NCI-H460 (cell line): ENCODE results near the gene ZGRF1. TPM values are rescaled to one million over a fixed set of nuclear protein-coding genes. Genes with fewer than 3 reads are reported as not detected.
"Not testable (repeated sequence)": the region's sequence is repeated elsewhere in the genome, so short reads cannot be mapped to it uniquely, and the experiment has no call there.

Experiments used
- DNase-seq: peaks from one replicate; pipeline ENCODE4 v3.0.0-alpha.2; 2016; ENCODE audit warnings: low read depth; ENCODE audit errors: extremely low read depth
- total RNA-seq: library from RNA; depleted of rRNA; stranded (reverse); fragments of >200 nt; shearing (Covaris generic); gene quantifications from 2 replicates; pipeline ENCODE4 v1.2.3, GENCODE V29; 2014

ZGRF1 gene
- total RNA-seq, 1 experiment from 2014 or later, result 8.7 TPM

DNA sequence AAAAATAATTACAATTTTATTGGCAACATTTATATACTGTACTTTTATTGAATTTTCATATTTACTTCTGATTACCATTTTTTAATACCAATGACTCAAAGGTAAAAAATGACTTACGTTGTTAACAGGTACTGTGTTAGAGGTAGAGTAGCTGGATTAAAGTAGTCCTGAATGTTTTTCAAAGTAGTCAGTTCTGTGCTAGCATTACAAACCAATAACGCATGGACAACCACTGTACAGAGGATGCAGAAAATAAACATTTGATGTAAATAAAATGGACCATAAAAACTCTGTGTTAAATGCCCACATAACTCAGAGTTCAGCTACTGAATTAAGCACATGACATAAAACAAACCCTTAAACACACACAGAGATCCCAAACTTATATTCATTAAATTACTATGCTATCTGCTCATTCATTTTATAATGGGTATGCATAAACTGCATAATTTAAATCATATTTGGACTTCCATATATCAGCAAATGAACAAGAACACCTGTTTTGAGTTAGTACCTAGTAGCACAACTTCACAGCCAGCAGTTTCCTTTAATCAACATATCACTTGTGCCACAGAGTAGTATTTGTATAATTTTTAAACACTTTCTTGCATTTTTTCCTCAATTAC, 74.3 kb downstream of the ZGRF1 start:
- no peak for DNase-seq

DNA sequence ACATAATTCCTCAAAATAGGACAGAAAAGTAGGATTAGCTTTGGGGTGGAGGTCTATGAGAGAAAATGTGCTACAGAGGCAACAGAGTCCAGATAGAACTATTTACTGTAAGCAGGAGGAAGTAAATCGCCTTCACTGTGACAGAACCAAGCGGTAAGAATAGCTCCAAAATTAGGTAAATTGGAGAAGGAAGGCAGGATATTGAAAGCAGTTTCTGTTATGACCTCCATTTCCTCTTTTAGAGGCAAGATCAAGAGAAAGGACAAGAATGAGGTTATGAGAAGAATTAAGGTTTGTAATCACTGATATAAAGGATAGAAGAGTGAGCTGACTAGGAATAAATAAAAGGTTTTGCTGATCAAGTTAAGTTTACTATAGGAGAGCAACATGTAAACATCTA, 76.6 kb downstream of the ZGRF1 start:
- no peak for DNase-seq

DNA sequence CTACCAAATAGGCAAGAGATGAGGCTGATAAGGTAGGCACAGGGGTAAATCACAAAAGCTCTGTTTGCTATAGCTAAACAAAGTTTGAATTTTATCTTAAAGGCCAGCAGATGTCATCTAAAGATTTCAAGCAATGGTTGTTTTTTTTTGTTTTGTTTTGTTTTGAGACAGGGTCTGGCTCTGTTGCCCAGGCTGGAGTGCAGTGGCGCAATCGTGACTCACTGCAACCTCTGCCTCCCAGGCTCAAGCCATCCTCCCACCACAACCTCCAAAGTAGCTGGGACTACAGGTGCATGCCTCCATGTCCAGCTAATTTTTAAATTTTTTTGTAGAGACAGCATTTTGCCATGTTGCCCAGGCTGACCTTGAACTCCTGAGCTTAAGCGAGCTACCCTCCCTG, 77.7 kb downstream of the ZGRF1 start:
- DNase-seq, result no peak

DNA sequence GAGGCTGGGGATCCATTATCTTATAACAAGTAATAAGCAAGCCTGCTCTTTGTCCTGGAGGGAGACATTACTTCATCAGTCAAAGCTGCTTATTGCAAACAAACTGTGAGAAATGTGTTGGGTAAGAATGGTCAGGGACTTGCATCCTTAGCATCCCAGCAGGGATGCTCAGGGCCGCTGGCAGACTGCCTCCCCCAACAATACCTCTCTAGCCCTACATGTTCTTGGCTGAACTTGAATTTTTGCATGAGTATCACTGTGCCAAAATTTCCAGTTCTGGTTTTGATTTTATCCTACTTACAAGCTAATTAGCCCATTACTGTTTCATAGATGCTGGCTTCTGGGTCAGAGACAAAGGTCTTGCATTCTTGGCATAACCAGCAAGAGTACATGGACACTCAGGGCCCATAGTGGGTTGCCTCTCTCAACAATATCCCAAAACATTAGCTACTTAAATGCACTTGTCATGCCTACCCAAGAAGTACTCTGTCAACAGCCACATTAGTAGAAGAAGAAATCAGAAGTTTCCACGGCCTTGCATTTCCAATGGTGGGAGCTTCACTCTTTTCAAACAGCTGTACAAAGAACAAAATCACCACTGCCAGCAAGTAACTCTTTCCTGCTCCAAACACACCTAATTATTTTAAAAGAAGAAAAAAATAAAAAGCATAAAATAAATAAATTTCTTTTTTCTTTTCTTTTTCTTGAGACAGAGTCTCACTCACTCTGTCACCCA, 78.9 kb downstream of the ZGRF1 start:
- no peak for DNase-seq

DNA sequence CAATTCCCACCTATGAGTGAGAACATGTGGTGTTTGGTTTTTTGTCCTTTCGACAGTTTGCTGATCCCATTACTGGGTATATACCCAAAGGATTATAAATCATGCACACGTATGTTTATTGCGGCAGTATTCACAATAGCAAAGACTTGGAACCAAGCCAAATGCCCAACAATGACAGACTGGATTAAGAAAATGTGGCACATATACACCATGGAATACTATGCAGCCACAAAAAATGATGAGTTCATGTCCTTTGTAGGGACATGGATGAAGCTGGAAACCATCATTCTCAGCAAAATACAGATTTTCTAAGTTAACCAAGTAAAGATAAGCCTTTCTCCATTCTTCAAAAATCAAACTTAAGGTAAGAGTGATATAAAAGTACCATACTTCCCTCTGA, 82.4 kb downstream of the ZGRF1 start:
- not testable (repeated sequence) for DNase-seq

DNA sequence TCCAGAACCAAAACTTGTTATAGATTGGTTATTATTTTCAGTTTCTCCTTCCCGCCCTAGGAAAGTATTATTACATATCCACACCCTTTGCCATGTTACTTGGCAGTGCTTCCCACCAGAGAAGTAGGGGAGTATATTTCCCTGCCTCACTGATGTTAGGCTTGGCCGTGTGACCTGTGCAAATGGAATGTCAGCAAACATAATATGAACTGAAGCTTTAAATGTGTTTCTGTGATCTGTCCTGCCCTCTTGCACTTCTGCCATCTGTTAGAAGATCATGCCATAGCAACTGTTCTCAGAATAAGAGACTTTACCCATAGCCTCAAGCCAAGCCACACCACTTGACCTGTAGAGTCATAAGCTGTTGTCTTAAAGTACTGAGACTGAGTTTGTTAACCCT, 84.0 kb downstream of the ZGRF1 start:
- DNase-seq, result no peak

DNA sequence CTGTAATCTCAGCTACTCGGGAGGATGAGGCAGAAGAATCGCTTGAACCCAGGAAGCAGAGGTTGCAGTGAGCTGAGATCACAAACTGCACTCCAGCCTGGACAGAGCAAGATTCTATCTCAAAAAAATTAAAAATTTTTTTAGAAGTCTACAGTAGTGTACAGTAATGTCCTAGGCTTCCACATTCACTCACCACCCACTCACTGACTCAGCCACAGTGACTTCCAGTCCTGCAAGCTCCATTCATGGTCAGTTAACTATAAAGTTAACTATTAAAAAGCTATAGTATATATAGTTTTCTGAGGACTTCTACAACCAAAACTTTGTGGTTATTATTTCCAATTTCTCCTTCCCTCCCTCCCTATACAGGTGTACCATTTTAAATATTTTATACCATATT, 86.0 kb downstream of the ZGRF1 start:
- DNase-seq, result no peak

DNA sequence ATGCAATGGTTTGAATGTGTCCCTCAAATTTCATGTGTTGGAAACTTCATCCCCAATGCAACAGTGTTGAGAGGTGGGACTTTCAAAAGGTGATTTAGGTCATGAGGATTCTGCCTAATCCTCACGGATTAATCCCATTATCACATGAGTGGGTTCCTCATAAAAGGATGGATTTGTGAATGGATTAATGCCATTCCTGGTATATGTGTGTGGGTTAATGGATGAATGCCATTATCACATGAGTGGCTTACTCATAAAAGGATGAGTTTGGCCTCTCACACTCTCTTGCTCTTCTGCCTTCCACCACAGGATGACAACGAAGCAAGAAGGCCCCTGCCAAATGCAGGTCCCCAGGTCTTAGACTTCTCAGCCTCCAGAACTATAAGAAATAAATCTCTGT, 90.2 kb downstream of the ZGRF1 start:
- DNase-seq, result no peak

DNA sequence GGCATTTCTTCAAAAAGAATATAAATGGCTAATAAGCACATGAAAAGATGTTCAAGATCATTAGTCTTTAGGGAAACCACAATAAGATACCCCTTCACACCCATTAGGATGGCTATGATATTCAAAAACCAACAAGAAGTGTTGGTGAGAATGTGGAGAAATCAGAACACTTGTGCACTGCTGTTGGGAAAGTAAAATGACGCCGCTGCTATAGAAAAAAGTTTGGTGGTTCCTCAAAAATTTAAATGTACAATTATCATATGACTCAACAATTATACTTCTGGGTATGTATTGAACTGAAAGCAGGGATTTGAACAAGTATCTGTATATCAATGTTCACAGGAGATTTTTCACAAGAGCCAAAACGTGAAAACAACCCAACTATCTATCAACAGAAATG, 91.4 kb downstream of the ZGRF1 start:
- no peak for DNase-seq

DNA sequence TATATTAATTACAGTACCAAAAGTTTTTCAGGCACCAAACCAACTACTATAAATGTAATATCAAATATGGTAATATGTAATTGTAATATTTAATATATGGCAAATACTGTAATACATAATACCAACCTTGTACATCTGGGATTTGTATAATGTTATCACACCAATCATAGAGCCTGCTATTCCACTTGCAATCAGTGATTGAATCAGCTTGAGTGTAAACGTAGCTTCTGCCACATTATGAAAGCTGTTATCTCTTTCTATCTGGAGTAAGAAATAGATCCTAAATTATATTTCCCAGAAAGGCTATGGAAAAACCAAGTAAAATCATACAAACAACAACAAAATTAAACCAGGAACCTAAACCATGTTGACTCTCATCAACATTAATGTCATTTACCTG, 96.0 kb downstream of the ZGRF1 start:
- DNase-seq, result no peak

DNA sequence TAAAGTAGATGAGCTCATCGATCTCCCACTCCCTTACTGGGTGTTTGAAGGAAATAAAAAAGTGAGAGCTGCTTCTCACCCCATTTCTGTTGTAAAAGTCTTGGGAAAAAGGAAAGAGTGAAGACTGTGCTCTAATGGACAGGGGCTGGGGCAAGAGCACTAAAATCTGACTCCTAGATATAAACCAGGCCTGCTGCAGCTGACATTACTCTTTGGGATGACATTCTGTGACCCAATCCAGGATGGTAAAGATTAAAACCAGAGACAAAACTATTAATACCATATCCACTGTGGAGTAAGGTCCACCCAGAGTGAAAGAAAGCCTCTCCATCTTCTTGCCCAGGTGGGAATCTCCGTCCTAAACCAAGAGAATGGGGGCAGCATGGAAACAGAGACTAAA, 100.6 kb downstream of the ZGRF1 start:
- DNase-seq, result no peak

DNA sequence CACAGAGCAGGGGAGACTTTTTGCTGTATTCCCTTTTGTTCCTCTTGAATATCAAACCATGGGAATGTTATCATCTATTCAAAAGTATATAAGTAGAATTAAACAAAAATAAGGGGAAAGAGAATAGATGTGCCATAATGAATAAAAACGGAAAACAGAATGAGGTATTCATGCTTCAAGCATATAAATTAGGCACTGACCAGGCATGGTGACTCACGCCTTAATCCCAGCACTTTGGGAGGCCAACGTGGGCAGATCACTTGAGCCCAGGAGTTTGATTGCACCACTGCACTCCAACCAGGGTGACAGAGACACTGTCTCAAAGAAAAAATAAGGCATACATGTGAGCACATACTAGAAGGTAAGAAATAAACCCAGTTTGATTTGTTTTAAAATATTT, 104.4 kb downstream of the ZGRF1 start:
- DNase-seq, result no peak

DNA sequence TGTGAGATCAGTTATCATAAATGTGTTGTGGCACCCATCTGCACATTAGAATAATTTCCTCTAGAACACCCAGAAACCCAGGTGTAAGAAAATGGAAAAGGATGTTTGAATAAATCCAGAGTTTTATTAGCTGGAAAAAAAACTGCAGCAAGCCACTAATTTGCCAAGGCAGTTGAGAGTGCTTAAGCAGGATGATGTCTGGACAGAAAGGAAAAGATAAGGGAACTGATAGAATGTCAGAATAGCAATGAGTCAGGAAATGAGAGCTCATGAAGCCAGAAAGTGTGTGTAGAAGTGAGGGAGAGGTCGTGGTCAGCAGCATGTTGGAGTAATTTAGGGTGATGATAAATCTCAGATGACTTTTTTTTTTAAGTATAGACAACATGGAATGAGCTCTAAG, 105.6 kb downstream of the ZGRF1 start:
- DNase-seq, result no peak

DNA sequence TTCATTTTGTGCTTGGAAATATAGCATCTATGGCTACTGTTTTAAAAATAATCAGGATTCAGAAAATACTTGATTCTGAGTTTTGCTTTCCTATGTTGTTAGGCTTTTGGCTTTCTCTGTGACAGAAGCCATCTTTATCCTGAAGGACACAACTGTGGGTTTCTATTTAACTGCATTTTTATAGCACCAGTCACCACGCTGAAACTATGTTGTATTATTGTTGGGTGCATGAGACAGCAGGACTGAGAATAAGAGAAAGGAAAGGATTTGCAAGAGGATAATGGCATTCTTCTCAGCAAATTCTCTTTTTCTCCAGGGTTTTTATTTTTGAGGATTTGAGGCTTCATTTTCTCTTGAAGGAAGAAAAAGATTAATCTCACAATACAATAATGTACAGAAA, 110.6 kb downstream of the ZGRF1 start:
- DNase-seq, result no peak

DNA sequence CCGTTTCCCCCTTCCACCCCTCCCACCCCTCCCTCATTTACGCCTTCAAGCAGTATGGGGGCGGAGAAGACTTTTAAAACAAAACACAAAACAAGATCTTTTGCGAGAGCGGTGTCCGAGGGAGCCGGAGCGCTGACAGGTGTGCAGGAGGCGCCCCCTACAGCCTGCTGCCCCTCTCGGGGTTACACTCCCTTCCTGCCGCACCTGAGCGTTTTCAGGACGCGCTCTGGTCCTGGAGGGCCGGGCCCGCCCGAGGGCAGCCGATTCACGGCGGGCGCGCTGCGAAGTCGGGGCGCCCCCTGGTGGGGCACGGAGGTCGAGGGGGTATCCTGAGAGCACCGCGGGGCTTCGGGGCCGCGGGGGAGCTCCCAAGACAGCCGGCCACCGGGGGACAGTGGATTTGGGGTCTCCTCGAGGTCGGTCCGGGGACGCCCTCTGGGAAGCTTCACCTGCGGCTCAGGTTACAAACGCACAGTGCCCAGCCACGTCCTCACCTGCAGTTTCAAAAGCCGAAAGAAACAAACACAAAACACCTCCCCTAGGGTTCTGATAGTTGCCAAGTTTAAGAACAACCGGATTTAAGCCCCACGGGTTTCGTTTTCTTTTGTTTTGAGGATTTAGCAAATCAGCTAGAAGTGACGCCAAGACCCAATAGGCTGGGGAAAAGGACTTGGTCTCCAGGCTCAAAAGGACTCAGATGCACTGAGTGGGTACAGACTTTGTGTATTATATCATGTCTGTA, 112.8 kb downstream of the ZGRF1 start:
- DNase-seq, result no peak

DNA sequence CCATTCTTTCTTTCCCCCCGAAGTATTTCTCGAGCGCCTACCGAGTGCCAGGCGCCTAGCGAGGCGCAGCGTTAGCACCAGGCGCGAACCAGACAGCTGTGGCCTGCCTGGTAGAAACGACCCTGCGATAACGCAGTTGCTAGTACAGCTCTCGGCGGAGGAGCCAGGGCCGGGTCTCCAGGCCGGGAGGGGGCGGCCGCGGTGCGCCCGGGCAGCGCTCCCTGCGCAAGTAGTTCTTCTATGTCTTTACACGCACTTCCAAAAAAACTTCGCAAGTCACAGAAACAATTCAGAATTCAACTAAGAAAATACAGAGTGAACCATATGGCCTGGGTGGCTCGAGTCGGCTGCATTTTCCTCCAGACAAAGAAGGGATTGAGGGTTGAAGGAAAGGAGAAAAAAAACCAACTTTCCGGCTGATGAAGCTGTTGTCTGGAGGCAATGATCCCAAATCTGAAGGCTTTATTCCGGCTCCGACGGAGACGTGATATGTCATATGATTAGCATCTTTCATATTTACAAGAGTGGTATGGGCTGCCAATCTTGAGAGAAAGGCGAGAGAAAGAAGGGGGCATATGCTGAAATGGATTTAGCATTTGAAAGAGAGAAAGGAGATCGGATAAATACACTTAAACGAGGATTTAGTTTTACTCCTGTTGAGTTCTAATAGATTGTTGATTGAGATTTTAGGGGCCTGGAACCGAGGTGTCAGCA, 113.5 kb downstream of the ZGRF1 start:
- no peak for DNase-seq

DNA sequence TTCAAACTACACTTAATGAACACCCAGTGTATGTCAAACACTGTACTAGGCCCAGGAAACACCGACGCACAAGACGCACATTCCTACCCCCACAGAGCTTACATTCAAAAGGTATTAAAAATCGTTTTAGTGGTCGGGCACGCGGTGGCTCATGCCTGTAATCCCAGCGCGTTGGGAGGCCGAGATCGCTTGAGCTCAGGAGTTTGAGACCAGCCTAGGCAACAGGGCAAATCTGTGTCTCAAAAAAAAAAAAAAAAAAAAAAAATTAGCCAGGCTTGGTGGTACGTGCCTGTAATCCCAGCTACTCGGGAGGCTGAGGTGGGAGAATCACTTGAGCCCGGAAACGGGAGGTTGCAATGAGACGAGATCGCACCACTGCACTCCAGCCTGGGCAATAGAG, 114.3 kb downstream of the ZGRF1 start:
- DNase-seq, result not testable (repeated sequence)

DNA sequence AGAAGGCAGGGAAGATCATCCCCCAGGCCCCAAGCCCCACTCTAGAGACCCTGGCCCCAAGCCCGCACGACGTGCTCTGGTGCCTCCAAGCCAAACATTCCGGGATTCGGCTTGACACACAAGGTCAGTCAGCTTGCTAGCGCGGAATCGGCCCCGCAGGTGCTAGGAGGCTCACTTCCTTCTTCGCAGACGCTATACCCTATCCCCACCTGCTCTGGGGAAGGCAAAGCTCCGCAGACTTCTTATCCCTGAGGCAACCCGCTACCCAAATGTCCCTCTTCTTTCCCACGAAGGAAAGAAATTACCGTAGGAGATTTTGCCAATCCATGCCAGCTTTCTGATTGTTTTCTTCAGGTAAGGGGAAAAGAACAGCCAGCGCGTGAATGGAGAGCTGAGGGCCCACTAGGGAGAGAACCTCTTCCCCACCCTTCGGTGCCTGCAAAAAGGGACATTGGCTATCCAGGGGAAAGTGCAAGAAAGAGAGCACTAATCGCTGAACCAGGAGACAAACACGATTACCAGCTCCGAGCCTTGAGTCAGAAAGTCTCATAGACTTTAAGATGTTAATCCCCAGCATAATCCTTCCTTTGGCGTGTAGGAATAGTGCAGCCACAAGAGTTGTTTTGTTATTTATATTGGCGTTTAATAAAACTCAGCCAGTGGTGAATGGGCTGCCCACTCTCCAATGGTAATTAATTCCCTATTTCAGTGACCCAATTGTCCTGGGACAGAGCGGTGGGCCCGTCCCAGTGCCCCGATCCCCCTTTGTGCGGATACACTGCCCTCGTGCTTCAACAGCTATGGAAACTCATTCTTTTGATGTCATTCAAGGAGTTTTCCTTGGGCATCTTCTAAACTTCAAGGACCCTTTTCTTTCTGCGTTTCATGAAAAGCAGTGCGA, 115.3 kb downstream of the ZGRF1 start:
- no peak for DNase-seq

DNA sequence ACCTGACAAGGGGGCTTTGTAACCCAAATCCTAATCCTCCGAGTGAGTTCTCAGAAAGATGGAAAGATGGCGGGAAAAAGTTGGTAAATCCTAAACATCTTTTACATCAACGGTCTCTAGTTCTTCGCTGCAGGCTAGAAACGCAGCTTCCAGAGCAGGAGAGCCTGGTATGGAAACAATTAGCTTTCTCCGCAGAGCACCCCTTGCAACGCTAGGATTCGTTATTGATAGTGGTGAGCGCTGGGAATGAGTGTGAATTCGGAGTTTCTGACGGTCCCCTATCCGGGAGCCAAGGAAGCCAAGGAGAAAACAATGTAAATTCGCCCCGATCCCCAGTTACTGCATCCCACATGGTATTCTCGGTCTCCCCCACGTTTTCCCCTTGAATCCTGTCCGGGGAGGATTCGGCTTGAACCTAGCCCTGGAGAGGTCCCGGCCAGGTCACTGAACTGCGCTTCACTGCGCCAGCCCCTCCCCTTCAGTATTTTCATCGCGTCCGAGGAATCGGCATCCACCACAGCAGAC, 116.0 kb downstream of the ZGRF1 start:
- no peak for DNase-seq
